Measurements from ENCODE around the gene NPEPL1.
"Not testable (repeated sequence)": the region's sequence is repeated elsewhere in the genome, so short reads cannot be mapped to it uniquely, and the experiment has no call there.

The NPEPL1 gene, protein sequence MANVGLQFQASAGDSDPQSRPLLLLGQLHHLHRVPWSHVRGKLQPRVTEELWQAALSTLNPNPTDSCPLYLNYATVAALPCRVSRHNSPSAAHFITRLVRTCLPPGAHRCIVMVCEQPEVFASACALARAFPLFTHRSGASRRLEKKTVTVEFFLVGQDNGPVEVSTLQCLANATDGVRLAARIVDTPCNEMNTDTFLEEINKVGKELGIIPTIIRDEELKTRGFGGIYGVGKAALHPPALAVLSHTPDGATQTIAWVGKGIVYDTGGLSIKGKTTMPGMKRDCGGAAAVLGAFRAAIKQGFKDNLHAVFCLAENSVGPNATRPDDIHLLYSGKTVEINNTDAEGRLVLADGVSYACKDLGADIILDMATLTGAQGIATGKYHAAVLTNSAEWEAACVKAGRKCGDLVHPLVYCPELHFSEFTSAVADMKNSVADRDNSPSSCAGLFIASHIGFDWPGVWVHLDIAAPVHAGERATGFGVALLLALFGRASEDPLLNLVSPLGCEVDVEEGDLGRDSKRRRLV

DNA sequence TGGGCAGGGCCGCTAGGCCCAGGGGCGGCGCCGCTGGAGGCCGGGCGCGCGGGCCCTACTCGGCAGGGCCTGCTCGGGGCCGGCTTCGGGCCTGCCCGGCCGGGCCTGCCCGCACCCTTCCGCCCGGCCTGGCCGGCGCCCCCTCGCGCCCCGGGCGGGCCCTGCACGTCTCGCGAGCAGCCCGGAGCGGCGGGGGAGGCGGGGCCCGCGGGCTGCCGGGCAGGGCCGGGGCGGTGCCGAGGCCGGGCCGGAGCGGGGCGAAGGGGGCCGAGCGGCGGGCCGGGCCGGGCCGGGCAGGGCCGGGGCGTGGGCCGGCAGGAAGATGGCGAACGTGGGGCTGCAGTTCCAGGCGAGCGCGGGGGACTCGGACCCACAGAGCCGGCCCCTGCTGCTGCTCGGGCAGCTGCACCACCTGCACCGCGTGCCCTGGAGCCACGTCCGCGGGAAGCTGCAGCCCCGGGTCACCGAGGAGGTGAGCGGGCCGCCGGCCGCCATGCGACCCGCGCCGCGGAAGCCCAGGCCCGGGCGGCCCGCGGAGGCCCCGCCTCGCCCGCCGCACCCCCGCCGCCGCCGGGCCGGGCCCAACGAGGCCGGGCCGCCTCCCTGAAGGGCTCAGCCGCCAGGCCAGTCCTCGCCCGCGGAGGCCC is at the start of gene NPEPL1:
TSS of gene NPEPL1 (plus strand) at position 222 of the 647 bp plus-strand sequence. CDS start at position 323, 101 bp downstream.
- peak; percentile 66 for DNase-seq

DNA sequence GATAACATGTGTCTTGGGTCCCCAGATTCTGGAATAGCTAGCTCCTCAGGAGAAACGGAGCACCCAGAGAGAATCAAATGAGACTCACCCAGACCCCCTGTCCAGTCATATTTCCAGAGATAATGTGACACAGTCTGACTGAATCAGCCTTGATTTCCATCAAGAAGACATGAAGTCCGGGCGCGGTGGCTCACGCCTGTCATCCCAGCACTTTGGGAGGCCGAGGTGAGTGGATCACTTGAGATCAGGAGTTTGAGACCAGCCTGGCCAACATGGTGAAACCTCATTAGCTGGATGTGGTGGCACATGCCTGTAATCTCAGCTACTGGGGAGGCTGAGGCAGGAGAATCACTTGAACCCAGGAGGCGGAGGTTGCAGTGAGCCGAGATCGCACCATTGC is 49.7 kb upstream of the NPEPL1 start:
- DNase-seq: not testable (repeated sequence)

DNA sequence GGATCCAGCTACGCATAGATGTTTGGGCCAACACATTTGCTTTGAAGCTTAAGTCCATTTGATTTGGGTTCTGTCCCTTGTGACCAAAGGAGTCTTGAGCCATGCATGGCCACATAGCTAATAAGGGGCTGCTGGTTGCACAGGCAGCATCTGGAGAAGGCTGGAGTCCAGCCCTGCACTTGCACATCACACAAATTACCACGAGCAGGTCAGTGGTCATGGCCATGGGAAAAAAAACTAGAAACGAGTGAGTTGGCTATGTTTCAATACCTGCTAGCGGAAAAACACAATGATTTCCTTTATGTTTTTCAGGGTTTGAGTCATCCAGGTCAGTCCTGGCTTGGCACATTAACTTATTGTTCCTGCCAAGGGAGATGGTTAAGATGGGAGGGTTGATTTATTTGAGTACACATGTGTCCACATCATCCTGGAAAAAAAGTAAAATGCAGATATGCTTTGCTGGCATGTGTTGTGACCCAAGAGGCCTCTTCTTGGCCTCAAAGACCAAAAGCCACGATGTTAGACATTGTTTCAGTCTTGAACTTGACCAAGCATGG is 47.1 kb upstream of the NPEPL1 start:
- DNase-seq: no peak

DNA sequence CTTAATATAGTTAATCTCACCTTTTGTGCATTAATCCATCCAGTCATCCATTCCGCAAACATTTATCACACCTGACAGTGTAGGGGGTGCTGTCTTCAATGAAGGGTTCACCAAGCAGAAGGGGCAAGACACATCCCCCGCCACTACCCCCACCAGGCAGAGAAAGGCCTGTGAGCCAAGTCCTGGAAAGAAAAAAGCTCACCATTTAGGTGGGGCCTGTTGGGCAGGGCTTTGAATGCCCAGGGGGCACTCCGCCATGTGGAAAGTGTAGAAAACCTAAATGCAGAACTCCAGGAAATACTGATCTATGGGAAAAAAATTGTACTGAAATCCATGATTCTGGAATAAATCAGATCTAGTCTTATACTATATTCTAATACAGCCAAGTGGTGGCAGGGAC is 46.3 kb upstream of the NPEPL1 start:
- DNase-seq: no peak

DNA sequence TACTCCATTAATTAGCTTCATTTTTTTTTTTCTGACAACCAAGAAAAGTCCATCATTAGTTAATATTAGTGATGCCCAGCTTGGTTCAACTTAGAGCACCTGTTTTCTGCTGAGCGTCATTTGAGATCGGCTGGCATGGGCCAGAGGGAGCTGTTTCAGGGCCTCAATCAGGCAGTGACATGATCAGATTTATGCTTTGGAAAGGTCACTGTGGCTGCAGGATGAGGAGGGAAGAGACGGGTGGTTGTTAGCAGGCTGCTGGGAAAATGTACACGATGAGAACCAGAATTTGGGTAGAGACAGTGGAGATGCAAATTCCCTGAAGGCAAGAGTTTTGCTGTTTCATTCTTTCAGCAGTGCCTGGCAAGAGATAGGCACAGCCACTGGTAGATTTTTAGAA is 45.9 kb upstream of the NPEPL1 start:
- DNase-seq: no peak

DNA sequence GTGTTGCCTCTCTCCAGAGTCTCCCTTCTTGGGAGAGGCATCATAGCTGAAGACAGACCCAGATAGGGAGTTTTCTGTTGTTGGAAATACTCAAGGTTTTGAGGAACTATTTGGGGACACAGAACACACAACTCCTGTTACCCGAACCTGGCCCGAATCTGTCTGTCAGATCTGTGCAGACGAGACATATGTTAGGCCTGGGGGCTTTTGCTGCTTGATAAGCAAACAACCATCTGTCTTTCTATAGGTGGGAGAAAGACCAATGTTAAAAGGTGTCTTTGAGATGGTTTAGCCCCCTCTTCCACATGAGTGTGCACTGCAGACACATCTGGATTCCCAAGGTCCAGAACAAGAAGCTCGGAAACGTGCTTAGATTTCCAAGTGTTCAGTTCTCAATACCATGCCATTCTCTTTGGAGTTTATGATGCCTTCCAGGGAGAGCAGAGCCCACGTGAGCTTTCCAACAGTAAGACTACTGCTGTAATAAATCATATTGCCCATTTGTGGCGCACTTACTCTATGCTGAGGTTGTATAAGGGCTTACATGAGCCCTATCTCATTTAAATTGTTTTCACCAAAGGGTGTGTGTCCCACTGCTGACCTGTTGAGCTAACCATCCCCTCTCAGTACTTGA is 45.3 kb upstream of the NPEPL1 start:
- DNase-seq: no peak

DNA sequence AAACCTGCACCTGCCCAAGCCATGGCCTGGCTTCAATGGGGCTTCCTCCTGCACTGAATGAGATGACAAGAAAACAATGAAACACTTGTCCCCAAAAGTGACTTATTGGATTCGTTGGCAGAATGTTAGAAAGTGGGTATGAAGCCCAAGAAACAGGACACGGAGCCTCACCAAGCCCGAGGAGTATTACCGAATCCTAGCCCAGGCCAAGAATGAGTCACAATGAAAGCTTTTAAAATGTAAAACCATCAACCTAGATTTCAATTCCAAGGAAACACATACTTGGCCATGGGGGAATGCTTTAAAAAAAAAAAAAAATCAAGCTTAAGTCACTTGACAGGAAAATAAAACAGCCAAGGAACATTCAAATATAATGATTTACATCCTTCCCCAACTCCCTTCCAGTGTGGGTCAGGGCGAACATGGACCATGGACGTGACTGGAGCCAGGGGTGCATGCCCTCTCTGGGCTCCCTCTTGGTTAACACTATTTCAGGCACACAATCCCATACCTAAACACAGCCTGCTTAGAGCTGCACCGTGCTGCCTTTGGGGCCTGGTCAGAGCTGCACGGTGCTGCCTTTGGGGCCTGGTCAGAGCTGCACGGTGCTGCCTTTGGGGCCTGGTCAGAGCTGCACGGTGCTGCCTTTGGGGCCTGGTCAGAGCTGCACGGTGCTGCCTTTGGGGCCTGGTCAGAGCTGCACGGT is 44.7 kb upstream of the NPEPL1 start:
- no peak for DNase-seq

DNA sequence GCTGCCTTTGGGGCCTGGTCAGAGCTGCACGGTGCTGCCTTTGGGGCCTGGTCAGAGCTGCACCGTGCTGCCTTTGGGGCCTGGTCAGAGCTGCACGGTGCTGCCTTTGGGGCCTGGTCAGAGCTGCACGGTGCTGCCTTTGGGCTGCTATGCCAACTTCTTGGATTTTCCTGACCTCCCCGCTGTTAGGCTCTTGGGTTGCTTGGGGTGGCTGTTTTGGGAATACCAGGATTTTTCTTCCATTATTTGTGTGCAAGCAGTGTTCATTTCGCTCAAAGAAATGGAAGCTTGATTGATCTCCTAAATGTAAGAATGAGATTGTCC is 44.1 kb upstream of the NPEPL1 start:
- DNase-seq: not testable (repeated sequence)

DNA sequence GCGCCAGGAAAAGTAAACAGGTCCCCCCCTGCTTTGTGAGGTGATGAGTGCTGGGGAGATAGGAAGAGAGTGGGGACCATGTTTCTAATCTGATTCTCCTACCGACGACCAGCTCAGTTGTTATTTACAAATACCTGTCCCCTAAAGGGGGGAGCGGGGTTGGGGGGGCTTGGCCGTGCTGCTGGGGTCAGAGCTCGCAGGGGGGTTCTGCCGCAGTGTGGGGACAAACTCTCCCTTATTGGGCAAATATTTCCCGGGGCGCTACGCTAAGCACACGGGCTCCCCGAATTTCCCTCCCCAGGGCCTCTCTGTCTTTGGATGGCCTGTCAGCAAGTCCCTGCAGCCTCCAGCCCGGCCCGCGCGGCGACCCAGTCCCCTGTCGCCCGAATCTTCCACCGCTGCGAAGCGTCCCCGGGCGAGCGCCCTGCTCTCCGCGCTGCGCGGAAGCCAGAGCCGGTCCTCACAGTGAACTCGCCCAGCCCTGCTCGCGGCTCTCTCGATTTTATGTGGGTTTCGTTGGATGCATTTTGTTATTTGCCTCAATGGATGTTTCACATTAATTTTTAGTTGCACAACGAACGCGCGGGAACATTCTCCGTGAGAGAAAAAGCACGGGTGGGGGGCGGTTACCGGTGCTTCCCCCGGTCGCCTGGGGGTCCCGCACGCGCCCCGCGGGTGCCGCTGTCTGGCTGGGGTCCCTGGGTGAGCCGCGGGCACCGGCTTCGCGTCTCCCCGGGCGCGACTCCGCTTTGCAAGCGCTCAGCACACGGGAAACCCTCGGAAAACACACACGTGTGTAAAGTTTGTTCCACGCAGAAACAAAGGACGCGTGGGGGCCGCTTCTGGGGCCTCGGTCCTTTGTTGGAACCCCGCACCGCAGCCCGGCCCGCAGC is 43.1 kb upstream of the NPEPL1 start:
- peak; percentile 40 for DNase-seq

DNA sequence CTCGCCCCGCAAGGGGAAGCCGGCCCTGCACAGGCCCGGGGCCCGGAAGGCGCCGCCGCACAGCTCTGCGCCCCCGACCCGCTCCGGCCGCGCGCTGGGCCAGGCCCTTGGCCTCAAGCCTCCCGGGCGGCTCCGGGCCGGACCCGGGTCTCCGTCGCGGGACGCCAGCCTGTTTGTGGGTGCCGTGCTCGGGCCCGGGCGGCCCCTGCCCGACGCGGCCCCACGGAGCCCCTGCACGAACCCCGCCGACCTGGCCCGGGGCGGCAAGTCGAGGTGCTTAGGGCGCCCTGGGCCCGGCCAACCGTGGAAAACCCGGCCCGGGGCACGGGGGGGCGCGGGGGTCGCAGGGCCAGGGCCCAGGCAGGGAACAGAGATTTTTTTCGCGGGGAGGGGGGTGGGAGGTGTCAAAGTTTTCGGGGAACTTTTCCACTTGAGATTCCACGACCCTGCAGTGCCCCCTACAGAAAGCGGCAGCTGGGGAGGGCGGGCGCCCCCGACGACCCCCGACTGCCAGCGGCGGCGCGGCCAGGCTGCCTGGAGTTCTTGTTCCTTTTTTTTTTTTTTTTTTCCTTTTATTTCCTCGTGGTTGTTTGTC is 42.3 kb upstream of the NPEPL1 start:
- peak; percentile 41 for DNase-seq

DNA sequence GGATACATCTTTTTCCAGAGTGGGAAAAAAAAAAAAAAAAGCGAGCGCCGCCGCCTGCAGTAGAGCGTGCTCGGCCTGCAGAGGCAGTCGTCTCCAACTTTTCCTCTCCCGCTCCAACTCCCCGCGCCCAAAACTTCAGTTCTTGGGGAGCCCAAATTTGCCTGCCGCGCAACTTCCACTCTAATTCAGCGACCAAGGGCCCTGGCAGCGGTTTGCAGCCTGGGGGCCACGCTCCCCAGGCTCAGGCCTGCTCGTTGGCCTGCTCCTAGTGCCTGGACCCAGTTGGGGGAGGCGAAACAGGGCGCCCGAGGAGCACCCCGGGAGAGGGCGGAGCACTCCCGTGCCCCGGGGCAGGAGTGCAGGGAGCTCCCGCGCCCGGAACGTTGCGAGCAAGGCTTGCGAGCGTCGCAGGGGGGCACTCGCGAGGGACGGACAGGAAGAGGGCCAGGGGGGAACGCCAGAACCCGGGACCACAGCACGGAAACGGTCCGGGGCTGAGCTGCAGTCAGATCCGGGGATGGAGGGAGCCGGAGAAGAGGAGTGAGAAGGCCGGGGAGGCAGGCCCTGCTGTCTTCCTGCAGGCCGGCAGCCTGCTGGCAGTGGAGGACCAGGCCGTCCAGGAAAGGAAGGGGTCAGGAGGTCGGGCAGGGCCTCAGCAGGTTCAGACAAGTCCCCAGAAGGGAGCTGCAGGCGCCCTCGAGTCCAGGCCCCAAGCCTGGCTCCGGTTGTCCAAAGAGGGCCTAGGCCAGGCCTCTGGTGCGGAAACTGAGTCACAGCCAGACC is 41.6 kb upstream of the NPEPL1 start, which contains the start of gene STX16:
TSS of gene STX16 (plus strand) at position 508 of the 783 bp plus-strand sequence. CDS start 724 bp downstream, outside the sequence.
- DNase-seq: peak; percentile 91

DNA sequence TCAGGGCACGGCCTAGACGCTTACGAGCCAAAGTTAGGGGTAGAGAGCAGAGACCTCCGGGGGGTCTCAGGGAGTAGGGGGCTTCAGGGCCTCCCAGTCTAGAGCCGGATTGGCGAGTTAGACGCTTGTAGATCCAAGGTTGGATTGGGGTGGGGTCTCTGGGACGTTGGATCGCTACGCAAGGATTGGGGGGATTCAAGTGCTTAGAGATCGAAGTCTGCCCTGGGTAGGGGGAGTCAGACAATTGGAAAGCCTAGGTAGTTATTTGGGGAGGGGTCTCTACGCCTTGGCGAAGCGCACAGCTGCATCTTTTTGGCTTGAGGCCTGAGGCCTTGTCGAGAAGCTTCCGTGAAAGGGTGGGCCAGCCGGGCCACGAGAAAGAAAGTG is 41.0 kb upstream of the NPEPL1 start:
- no peak for DNase-seq

DNA sequence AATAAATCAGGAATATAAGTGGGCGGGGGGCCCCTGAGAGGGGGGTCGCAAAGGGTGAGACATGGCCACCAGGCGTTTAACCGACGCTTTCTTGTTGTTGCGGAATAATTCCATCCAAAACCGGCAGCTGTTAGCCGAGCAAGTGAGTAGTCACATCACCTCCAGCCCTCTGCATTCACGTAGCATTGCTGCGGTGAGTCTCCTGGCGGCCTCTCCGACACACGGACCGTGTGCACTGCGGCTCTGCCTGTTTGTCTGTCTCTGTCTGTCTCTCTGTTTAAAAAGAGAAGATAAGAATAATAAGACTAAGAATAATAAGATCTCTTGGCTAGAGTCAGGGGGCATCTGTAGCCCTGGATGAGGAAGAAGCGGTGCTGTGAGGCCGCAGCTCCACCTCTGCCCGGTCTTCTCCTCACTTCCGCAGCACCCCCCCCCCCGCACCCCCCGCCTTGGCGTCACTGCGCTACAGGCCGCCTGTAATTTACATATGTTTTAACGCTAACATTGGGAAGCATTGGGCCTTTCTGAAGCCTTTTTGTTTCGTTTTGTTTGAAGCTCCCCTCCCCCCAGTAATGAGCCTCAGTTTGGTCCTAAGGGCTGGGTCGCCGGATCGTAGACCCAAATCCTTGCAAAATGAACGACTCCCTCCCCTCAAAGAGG is 40.5 kb upstream of the NPEPL1 start:
- peak; percentile 67 for DNase-seq

DNA sequence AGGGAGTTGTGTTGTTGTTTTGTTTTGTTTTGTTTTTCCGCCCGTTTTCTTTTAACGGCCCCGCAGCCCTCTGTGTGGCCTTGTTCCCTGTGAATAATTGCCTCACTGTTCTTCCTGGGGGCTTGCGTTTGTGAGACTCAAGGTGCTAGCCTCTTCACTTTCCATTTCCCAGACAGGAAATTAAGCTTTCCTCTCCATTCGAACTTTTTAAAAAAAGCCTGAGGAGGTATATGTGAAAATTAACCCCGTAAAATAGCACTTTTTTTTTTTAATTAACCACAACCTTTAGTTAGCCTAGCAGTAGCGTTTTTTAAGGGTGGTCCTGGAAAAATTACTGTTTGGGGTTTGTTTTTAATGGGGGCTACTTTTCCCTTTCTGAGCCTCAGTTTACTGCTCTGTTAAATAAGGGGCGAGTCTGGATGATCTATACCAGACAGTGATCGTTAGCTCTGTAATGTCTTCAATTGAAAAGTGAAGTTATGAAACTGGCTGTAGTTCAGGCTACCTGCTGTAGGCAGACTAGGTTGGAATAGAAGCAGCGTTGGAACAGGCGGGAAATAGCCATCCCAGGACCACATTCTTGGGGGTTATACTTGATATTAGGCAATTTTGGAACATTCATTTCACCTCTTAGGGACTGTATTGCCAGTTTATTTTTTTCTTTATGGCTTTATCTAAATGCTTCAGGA is 39.9 kb upstream of the NPEPL1 start:
- DNase-seq: no peak

DNA sequence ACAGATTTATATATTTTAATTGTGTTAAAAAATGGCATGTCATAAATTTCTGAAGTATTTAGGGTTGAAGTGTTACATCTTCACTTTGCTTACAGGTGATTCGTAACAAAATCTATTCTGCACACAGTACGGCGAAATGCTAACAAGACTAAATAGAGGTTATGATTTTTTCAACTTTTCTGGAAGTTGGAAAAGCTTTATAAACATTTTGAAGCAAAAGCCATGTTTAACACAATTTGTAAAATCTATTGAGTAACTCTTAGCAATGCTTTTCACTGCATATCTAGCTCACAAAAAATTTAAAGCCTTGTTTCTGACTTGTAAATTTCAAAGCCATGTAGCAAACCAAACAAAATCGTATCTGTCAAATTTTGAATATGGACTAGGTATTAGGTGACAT is 38.3 kb upstream of the NPEPL1 start:
- DNase-seq: no peak

DNA sequence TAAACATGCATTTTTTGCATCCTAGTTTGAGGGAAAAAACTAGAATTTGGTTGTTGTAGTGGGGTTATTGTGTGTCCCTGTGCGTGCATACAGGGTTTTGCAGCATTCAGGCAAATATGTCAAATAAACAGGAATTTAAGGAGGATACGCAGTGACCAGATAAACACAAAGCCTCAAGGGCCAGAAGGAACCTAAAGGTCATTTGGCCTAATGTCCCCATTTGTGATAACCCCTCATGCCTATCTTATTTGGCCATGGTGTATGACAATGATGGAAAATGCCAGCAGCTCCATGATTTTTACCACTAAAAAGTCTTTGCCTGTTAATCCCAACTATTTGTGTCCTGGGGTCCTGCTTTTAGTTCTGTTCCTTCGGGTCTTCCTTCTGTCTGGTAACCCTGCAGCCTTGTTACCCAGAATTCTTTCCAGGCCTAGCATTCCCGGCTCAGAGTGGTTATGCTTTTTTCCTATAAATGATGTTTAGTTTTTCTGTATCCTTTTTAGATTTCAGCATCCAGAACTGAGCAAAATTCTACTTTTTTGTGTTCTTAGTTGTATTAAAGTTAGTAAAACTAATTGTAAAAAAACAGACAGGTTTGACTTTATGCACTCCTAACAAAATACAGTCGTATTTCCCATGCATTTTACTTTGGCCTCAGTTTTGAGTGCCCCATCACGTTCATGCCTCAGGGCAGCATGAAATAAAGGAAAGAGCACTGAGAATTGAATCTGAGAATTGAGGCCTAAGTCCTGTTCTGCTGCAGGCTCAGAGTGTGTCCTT is 37.1 kb upstream of the NPEPL1 start:
- no peak for DNase-seq

DNA sequence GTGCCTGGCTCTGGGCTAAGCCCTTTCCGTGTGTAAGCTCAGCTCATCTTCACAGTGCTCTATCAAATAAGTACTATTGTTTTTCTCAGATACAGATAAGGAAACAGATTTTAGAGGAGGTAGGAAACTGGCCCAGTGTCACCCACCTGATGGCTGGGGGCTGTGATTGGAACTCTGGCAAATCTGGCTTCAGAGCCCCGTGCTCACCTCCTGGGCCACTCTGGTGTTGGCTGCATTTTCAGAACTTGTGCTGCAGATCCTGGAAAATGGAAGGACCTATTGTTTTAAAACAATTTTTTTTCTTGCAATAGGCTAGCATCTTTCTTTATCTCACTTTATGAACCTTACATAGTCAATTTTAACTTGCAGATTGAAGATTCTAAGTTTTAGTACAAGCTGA is 35.8 kb upstream of the NPEPL1 start:
- no peak for DNase-seq

DNA sequence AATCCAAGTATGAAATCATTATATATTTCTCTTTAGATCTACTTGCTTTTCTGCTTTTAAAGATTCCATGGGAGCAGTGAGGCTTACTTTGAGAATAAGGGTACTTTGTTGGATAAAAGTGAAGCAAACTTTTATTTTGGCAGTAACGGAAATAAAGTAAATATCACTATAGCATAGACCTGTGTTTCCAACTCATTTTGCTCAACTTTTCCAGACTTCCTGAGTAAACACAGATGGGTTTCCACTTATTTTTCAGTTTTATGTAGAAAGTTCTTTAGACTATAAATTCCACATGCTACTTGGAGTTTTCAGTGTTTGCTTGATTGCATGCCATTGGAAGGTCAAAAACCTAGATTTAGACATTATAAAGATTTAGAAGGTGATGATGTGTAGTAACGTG is 35.3 kb upstream of the NPEPL1 start:
- DNase-seq: no peak
